Large intestine (tissue), 12 donors: ENCODE results near the gene LHFPL3. TPM values are rescaled to one million over a fixed set of nuclear protein-coding genes. Genes with fewer than 3 reads are reported as not detected.
"Not testable (repeated sequence)": the region's sequence is repeated elsewhere in the genome, so short reads cannot be mapped to it uniquely, and the experiment has no call there.

Experiments used
- DNase-seq, 2 donors: peaks; one replicate each; pipeline versions ENCODE4 v3.0.0 to v3.0.0-alpha.2; 2013
- H3K27ac ChIP-seq: one replicate; pipeline ENCODE4 v1.5.1; 2013; ENCODE audit warnings: low read length
- H3K27me3 ChIP-seq: 2 replicates; pipeline ENCODE4 v1.6.1; 2013; ENCODE audit warnings: low read length; ENCODE audit not compliant: control insufficient read depth, insufficient read depth
- H3K36me3 ChIP-seq: 2 replicates; pipeline ENCODE4 v1.6.1; 2013; ENCODE audit warnings: low read length; ENCODE audit not compliant: control insufficient read depth, insufficient read depth
- H3K4me1 ChIP-seq: one replicate; pipeline ENCODE4 v1.6.1; 2013; ENCODE audit warnings: low read length; ENCODE audit not compliant: control insufficient read depth, insufficient read depth
- H3K4me3 ChIP-seq: one replicate; pipeline ENCODE4 v1.5.1; 2013; ENCODE audit warnings: low read length
- H3K9me3 ChIP-seq: one replicate; pipeline ENCODE4 v1.6.1; 2013; ENCODE audit warnings: mild to moderate bottlenecking, low read depth, low read length, moderate library complexity; ENCODE audit not compliant: control insufficient read depth
- WGBS: methylation state at CpG from one replicate; pipeline ENCODE4 v1.1.5; 2013; ENCODE audit warnings: low lambda C conversion rate; ENCODE audit not compliant: insufficient coverage; 5-methylcytosine and 5-hydroxymethylcytosine counted together
- long read RNA-seq, 11 donors: transcript quantifications; one replicate each; lab custom pipeline, GENCODE V29; 2026
- polyA plus RNA-seq: library from polyadenylated mRNA; unstranded; fragments of 120-200 nt; gene quantifications from one replicate; pipeline ENCODE4 v1.2.1, GENCODE V29; 2013

The LHFPL3 gene
- polyA plus RNA-seq: 8.4 TPM
- long read RNA-seq, donor 1, partial matches to known transcripts: 19 of 19 reads
- long read RNA-seq, donor 1, other reads (novel, unspliced or antisense): 0 of 19 reads
- long read RNA-seq, donor 2, partial matches to known transcripts: 59 of 64 reads
- long read RNA-seq, donor 2, other reads (novel, unspliced or antisense): 5 of 64 reads
- long read RNA-seq, donor 3, partial matches to known transcripts: 195 of 212 reads
- long read RNA-seq, donor 3, other reads (novel, unspliced or antisense): 17 of 212 reads
- long read RNA-seq, donor 4: 0 reads
- long read RNA-seq, donor 5: 0 reads
- long read RNA-seq, donor 6, partial matches to known transcripts: 98 of 103 reads
- long read RNA-seq, donor 6, other reads (novel, unspliced or antisense): 5 of 103 reads
- long read RNA-seq, donor 7, partial matches to known transcripts: 5 of 10 reads
- long read RNA-seq, donor 7, other reads (novel, unspliced or antisense): 5 of 10 reads
- long read RNA-seq, donor 8, partial matches to known transcripts: 63 of 63 reads
- long read RNA-seq, donor 8, other reads (novel, unspliced or antisense): 0 of 63 reads
- long read RNA-seq, donor 9, partial matches to known transcripts: 40 of 53 reads
- long read RNA-seq, donor 9, other reads (novel, unspliced or antisense): 13 of 53 reads
- long read RNA-seq, donor 10, partial matches to known transcripts: 125 of 135 reads
- long read RNA-seq, donor 10, other reads (novel, unspliced or antisense): 10 of 135 reads
- long read RNA-seq, donor 11, partial matches to known transcripts: 24 of 32 reads
- long read RNA-seq, donor 11, other reads (novel, unspliced or antisense): 8 of 32 reads

DNA sequence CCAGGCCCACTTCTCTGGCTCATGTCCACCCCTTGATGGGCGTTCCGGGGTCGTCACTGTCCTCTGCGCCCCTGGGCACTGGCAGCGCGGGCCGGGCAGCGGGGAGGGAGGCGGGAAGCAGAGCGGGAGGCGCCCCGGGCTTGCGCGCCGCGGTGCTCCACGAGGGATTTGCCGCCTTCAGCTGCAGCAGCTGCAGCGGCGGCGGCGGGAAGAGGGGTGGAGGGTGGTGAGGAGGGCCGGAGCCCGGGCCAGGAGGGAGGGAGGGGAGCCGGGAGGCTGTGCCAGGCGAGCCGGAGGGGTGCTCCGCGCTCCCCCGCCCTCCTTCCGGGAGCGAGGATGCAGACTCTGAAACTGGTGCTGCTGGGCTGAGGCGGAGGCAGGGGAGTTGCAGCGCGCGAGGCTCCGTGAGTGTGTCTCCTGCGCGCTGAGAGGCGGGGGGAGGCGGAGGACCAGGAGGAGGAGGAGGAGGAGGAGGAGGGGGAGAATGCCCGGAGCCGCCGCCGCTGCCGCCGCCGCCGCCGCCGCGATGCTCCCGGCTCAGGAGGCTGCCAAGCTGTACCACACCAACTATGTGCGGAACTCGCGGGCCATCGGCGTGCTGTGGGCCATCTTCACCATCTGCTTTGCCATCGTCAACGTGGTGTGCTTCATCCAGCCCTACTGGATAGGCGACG, at the start of gene LHFPL3:
TSS of gene LHFPL3 (plus strand) at position 308 of the 674 bp plus-strand sequence.
- H3K4me1 ChIP-seq: no peaks in the 10 kb centered on the region
- no CpG with 5 or more reads among the region's 62 CpGs for WGBS
- DNase-seq: peak in 1 of 2 donors; percentile 14
- peaks cover 51% of the 10 kb centered on the region for H3K27me3 ChIP-seq
- H3K36me3 ChIP-seq: no peaks in the 10 kb centered on the region
- no peak within 1 kb of the TSS for H3K27ac ChIP-seq
- no peaks in the 10 kb centered on the region for H3K9me3 ChIP-seq
- peak within 1 kb of the TSS; percentile 11 for H3K4me3 ChIP-seq

DNA sequence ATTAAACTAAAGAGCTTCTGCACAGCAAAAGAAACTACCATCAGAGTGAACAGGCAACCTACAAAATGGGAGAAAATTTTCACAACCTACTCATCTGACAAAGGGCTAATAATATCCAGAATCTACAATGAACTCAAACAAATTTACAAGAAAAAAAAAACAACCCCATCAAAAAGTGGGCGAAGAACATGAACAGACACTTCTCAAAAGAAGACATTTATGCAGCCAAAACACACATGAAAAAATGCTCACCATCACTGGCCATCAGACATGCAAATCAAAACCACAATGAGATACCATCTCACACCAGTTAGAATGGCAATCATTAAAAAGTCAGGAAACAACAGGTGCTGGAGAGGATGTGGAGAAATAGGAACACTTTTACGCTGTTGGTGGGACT, 46.7 kb upstream of the LHFPL3 start:
- not testable (repeated sequence) for H3K4me3 ChIP-seq, H3K27me3 ChIP-seq, H3K36me3 ChIP-seq, H3K9me3 ChIP-seq, H3K27ac ChIP-seq, DNase-seq, H3K4me1 ChIP-seq
- WGBS: no CpG with 5 or more reads among the region's 2 CpGs

GRCh38 chr7:104286839-104287238, 41.6 kb upstream of the LHFPL3 start:
- Histone ChIP-seq H3K9me3 (no peaks in the 10 kb centered on the region), H3K4me1 (no peaks in the 10 kb centered on the region), H3K36me3 (no peaks in the 10 kb centered on the region), H3K27ac (no peak overlapping the region), H3K4me3 (no peak overlapping the region), H3K27me3 (no peaks in the 10 kb centered on the region)
- WGBS: no CpG with 5 or more reads among the region's 1 CpG
- no peak for DNase-seq

GRCh38 chr7:104288137-104288536, 40.3 kb upstream of the LHFPL3 start:
- DNase-seq: no peak
- WGBS: no CpG with 5 or more reads among the region's 1 CpG

DNA sequence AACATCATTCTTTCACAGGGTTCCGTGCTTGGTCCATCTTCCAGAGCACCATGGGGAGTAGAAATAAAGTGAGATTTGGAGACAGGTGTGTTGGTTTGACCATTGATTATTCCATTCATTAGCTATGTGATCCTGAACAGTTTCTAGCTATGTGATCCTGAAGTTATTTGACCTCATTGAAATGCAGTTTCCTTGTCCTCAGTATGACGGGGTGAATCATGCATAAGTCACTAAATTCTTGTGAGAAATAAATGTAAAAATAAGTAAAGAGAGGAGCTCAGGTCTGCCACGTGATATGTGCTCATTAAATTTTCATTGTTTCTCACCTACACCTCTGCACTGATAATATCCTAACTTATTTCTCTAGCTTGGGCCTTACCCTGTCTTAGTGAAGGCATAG, 34.1 kb upstream of the LHFPL3 start:
- H3K4me3 ChIP-seq: no peak overlapping the region
- no peaks in the 10 kb centered on the region for H3K36me3 ChIP-seq
- no peak for DNase-seq
- no peaks in the 10 kb centered on the region for H3K9me3 ChIP-seq
- no peaks in the 10 kb centered on the region for H3K27me3 ChIP-seq
- H3K4me1 ChIP-seq: no peaks in the 10 kb centered on the region
- no peak overlapping the region for H3K27ac ChIP-seq
- 80% methylated on average over 1 of the region's 3 CpGs for WGBS

More at GRCh38 chr7:104288137-104288536, 40.3 kb upstream of the LHFPL3 start:
- Histone ChIP-seq H3K27ac (no peak overlapping the region), H3K4me3 (no peak overlapping the region), H3K4me1 (no peaks in the 10 kb centered on the region), H3K36me3 (no peaks in the 10 kb centered on the region), H3K9me3 (no peaks in the 10 kb centered on the region), H3K27me3 (no peaks in the 10 kb centered on the region)

GRCh38 chr7:104296266-104296665, 32.1 kb upstream of the LHFPL3 start:
- 90% methylated on average over 2 of the region's 3 CpGs for WGBS
- H3K4me3 ChIP-seq: no peak overlapping the region
- no peaks in the 10 kb centered on the region for H3K4me1 ChIP-seq
- no peaks in the 10 kb centered on the region for H3K27me3 ChIP-seq
- no peaks in the 10 kb centered on the region for H3K9me3 ChIP-seq
- DNase-seq: no peak
- no peak overlapping the region for H3K27ac ChIP-seq
- H3K36me3 ChIP-seq: no peaks in the 10 kb centered on the region

GRCh38 chr7:104296900-104297299, 31.5 kb upstream of the LHFPL3 start:
- Histone ChIP-seq H3K27me3 (no peaks in the 10 kb centered on the region), H3K9me3 (no peaks in the 10 kb centered on the region), H3K4me1 (no peaks in the 10 kb centered on the region), H3K27ac (no peak overlapping the region), H3K36me3 (no peaks in the 10 kb centered on the region), H3K4me3 (no peak overlapping the region)
- no peak for DNase-seq
- 50% methylated on average over 2 of the region's 4 CpGs for WGBS

DNA sequence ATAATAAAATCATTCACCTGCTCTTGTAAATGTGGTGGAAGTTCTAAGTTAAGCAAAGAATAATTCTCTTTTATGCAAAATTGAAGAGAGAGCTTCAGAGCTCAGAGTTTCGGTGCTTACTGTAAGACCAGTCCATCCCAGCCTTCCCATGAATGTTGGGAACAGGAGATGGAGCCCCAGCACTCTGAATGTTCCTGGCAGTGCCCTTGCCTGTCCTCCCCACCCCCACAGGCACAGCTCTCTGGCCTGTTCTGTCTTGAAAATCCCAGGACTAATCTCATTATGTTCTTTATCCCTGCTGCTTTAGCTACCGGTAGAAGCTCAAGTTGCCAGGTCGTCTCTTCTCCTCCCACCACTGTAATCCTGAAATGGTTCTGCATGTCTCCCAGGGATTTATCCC, 29.1 kb upstream of the LHFPL3 start:
- Histone ChIP-seq H3K4me1 (no peaks in the 10 kb centered on the region), H3K27ac (no peak overlapping the region), H3K9me3 (no peaks in the 10 kb centered on the region), H3K36me3 (no peaks in the 10 kb centered on the region), H3K27me3 (no peaks in the 10 kb centered on the region), H3K4me3 (no peak overlapping the region)
- no CpG with 5 or more reads among the region's 3 CpGs for WGBS
- DNase-seq: no peak

DNA sequence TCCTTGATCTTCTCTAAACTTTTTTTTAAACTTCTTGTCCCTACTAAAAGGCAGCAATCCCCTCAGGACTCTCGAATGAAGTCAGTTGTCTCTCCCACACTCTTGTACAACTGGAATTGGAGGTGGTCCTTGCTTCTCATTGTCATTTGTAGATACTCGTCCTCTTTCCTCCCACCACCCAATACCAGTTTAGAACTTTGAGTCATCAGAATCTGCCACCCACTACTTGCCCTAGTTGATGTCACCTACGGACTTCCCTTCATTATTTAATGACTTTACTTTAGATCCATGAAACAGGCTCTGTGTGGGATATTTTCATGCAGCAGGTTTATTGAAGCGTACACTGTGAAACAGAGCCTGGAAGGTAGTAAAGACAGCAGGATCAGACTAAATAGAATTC, 28.6 kb upstream of the LHFPL3 start:
- no peak overlapping the region for H3K4me3 ChIP-seq
- H3K9me3 ChIP-seq: no peaks in the 10 kb centered on the region
- H3K27me3 ChIP-seq: peaks cover under 1% of the 10 kb centered on the region
- no peak for DNase-seq
- 66% methylated on average over 2 of the region's 4 CpGs for WGBS
- H3K36me3 ChIP-seq: no peaks in the 10 kb centered on the region
- no peaks in the 10 kb centered on the region for H3K4me1 ChIP-seq
- H3K27ac ChIP-seq: no peak overlapping the region

DNA sequence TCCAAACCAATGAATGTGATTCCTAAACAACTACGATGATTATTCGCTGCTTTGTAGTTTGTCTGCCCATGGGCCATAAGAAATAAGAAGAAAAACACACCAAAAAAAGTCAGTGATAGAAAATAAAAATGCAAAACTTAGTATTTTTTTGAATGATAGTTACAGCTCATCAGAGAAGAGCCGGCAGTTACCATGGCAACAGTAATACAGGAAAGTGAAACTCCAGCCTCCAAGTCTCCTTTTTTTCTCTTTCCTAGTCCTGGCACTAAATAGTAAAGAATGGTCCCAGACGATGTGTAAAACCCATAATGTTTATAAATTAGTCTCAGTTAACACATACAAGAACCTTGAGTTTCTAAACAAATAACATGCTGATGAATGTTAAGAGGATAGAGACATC, 21.6 kb upstream of the LHFPL3 start:
- Histone ChIP-seq H3K27me3 (peaks cover 3% of the 10 kb centered on the region), H3K9me3 (no peaks in the 10 kb centered on the region), H3K27ac (no peak overlapping the region), H3K4me3 (no peak overlapping the region), H3K4me1 (no peaks in the 10 kb centered on the region), H3K36me3 (no peaks in the 10 kb centered on the region)
- WGBS: no CpG with 5 or more reads among the region's 4 CpGs
- DNase-seq: no peak
